Liver (tissue), 9 donors: Measurements from ENCODE around the gene GSTM1. TPM values are rescaled to one million over a fixed set of nuclear protein-coding genes. Genes with fewer than 3 reads are reported as not detected.

Source experiments
- DNase-seq: peaks from one replicate; pipeline ENCODE4 v3.0.0-alpha.2; 2017; ENCODE audit warnings: low spot score
- H3K27ac ChIP-seq, 2 donors: one replicate each; pipeline ENCODE4 v1.7.0; 2013; ENCODE audit warnings: inconsistent platforms in 2 of 2, low read length in 2 of 2, control low read depth in 1 of 2, low read depth in 1 of 2, mild to moderate bottlenecking in 1 of 2
- H3K27me3 ChIP-seq, 4 donors: one replicate each; pipeline versions ENCODE4 v1.6.1 to v1.7.0; 2013; ENCODE audit warnings: low read length in 3 of 4, inconsistent platforms in 1 of 4, mild to moderate bottlenecking in 1 of 4, moderate library complexity in 1 of 4; ENCODE audit not compliant: control insufficient read depth in 4 of 4, insufficient read depth in 4 of 4
- H3K36me3 ChIP-seq, 4 donors: one replicate each; pipeline versions ENCODE4 v1.6.1 to v1.7.0; 2013; ENCODE audit warnings: low read length in 3 of 4, mild to moderate bottlenecking in 3 of 4, low read depth in 1 of 4, moderate library complexity in 1 of 4; ENCODE audit not compliant: control insufficient read depth in 4 of 4, insufficient read depth in 3 of 4
- H3K4me1 ChIP-seq, 4 donors: one replicate each; pipeline versions ENCODE4 v1.6.1 to v1.7.0; 2013; ENCODE audit warnings: low read length in 3 of 4, mild to moderate bottlenecking in 3 of 4, moderate library complexity in 1 of 4; ENCODE audit not compliant: control insufficient read depth in 4 of 4, insufficient read depth in 4 of 4
- H3K4me3 ChIP-seq, 3 donors: one replicate each; pipeline versions ENCODE4 v1.6.1 to v1.7.0; 2013; ENCODE audit warnings: low read length in 3 of 3, control low read depth in 1 of 3, low read depth in 1 of 3, mild to moderate bottlenecking in 1 of 3
- H3K9ac ChIP-seq, 2 donors: one replicate each; pipeline ENCODE4 v1.7.0; 2013; ENCODE audit warnings: low read length in 2 of 2, mild to moderate bottlenecking in 2 of 2, moderate library complexity in 2 of 2, control low read depth in 1 of 2, low read depth in 1 of 2
- H3K9me3 ChIP-seq, 4 donors: one replicate each; pipeline versions ENCODE4 v1.6.1 to v1.7.0; 2013; ENCODE audit warnings: low read length in 3 of 4; ENCODE audit not compliant: control insufficient read depth in 4 of 4
- ATF3 ChIP-seq: IDR thresholded peaks from 2 replicates; pipeline ENCODE4 v1.6.1; 2016; ENCODE audit warnings: antibody characterized with exemption
- CTCF ChIP-seq: fragments of 150-350 bp; IDR thresholded peaks from 2 replicates; pipeline ENCODE4 v1.5.1; 2017; ENCODE audit warnings: improper control_type of control experiment, low read depth, low read length; ENCODE audit not compliant: missing input control
- EGR1 ChIP-seq, 2 donors: IDR thresholded peaks; 2 replicates each; pipeline ENCODE4 v1.6.1; 2016 to 2018; ENCODE audit warnings: antibody characterized with exemption in 2 of 2, low read depth in 2 of 2
- FOXA1 ChIP-seq: IDR thresholded peaks from 2 replicates; pipeline ENCODE4 v1.6.1; 2016; ENCODE audit warnings: antibody characterized with exemption
- FOXA2 ChIP-seq: IDR thresholded peaks from 2 replicates; pipeline ENCODE4 v1.6.1; 2016; ENCODE audit warnings: antibody characterized with exemption
- GABPA ChIP-seq, 2 donors: IDR thresholded peaks in 1 of 2; conservative IDR thresholded peaks in 1 of 2; 2 replicates each; pipeline ENCODE4 v1.6.1; 2016; ENCODE audit warnings: antibody characterized with exemption in 2 of 2, mild to moderate bottlenecking in 1 of 2, moderate library complexity in 1 of 2
- HNF4G ChIP-seq: IDR thresholded peaks from 2 replicates; pipeline ENCODE4 v1.6.1; 2016; ENCODE audit warnings: antibody characterized with exemption
- JUND ChIP-seq, 2 donors: IDR thresholded peaks; 2 replicates each; pipeline ENCODE4 v1.6.1; 2016; ENCODE audit warnings: antibody characterized with exemption in 2 of 2
- MAX ChIP-seq: IDR thresholded peaks from 2 replicates; pipeline ENCODE4 v1.6.1; 2016; ENCODE audit warnings: antibody characterized with exemption
- NR2F2 ChIP-seq: IDR thresholded peaks from 2 replicates; pipeline ENCODE4 v1.6.1; 2016; ENCODE audit warnings: antibody characterized with exemption
- RAD21 ChIP-seq, 2 donors: IDR thresholded peaks; 2 replicates each; pipeline ENCODE4 v1.6.1; 2016; ENCODE audit warnings: antibody characterized with exemption in 2 of 2, mild to moderate bottlenecking in 2 of 2
- RXRA ChIP-seq, 2 donors: IDR thresholded peaks; 2 replicates each; pipeline ENCODE4 v1.6.1; 2017 to 2018; ENCODE audit warnings: antibody characterized with exemption in 2 of 2, mild to moderate bottlenecking in 1 of 2
- SP1 ChIP-seq: IDR thresholded peaks from 2 replicates; pipeline ENCODE4 v1.6.1; 2018; ENCODE audit warnings: antibody characterized with exemption, mild to moderate bottlenecking
- TAF1 ChIP-seq: conservative IDR thresholded peaks from 2 replicates; pipeline ENCODE4 v1.6.1; 2016; ENCODE audit warnings: antibody characterized with exemption, mild to moderate bottlenecking
- YY1 ChIP-seq: IDR thresholded peaks from 2 replicates; pipeline ENCODE4 v1.6.1; 2016; ENCODE audit warnings: antibody characterized with exemption, mild to moderate bottlenecking
- ZBTB33 ChIP-seq: IDR thresholded peaks from 2 replicates; pipeline ENCODE4 v1.6.1; 2016; ENCODE audit warnings: antibody characterized with exemption
- WGBS: extraction: QIAGEN DNeasy Blood & Tissue Kit; methylation state at CpG from one replicate; pipeline ENCODE4 v1.1.7; 2013; 5-methylcytosine and 5-hydroxymethylcytosine counted together
- polyA plus RNA-seq, 2 donors: library from polyadenylated mRNA; stranded (reverse) in 1 of 2; unstranded in 1 of 2; fragments of 200-250 nt in 1 of 2; fragments of >200 nt in 1 of 2; fragmentation: Nextera tagmentation in 1 of 2; extraction: Ambion mirVana in 1 of 2; gene quantifications; one replicate each; pipeline versions ENCODE4 v1.2.1 to v1.2.3, GENCODE V29; 2013 to 2015
- total RNA-seq, 2 donors: library from RNA; depleted of rRNA; stranded (reverse); fragments of >200 nt; gene quantifications; one replicate each; pipeline ENCODE4 v1.2.3, GENCODE V29; 2014
- TF ChIP-seq, protein P1 (sequence below): IDR thresholded peaks from 2 replicates; pipeline ENCODE4 v1.6.1; 2016; ENCODE audit warnings: antibody characterized with exemption, mild to moderate bottlenecking
- donor health status: healthy.
- donor health status: healthy.
- donor health status: healthy.
- donor health status: healthy.
- donor health status: healthy.

The GSTM1 gene
- total and polyA plus RNA-seq, 4 donors: 14.7 to 341 (median 247) TPM

- no peak for DNase-seq
- Histone ChIP-seq H3K9me3 (no peaks in the 10 kb centered on the region), H3K36me3 (peaks cover 0 to 24% (median 8%) of the 10 kb centered on the region in 4 donors), H3K27ac (no peak overlapping the region), H3K9ac (no peak overlapping the region), H3K4me1 (peaks cover 6 to 21% (median 13%) of the 10 kb centered on the region in 4 donors), H3K27me3 (no peaks in the 10 kb centered on the region), H3K4me3 (no peak overlapping the region)
- TF ChIP-seq, protein P1, sequence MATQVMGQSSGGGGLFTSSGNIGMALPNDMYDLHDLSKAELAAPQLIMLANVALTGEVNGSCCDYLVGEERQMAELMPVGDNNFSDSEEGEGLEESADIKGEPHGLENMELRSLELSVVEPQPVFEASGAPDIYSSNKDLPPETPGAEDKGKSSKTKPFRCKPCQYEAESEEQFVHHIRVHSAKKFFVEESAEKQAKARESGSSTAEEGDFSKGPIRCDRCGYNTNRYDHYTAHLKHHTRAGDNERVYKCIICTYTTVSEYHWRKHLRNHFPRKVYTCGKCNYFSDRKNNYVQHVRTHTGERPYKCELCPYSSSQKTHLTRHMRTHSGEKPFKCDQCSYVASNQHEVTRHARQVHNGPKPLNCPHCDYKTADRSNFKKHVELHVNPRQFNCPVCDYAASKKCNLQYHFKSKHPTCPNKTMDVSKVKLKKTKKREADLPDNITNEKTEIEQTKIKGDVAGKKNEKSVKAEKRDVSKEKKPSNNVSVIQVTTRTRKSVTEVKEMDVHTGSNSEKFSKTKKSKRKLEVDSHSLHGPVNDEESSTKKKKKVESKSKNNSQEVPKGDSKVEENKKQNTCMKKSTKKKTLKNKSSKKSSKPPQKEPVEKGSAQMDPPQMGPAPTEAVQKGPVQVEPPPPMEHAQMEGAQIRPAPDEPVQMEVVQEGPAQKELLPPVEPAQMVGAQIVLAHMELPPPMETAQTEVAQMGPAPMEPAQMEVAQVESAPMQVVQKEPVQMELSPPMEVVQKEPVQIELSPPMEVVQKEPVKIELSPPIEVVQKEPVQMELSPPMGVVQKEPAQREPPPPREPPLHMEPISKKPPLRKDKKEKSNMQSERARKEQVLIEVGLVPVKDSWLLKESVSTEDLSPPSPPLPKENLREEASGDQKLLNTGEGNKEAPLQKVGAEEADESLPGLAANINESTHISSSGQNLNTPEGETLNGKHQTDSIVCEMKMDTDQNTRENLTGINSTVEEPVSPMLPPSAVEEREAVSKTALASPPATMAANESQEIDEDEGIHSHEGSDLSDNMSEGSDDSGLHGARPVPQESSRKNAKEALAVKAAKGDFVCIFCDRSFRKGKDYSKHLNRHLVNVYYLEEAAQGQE: no peak
- no peak for TF ChIP-seq FOXA2
- WGBS: 98% methylated on average over 4 of the region's 4 CpGs
These were observed 30.2 kb upstream of the GSTM1 start for GRCh38 chr1:109657395-109657794.

- Histone ChIP-seq H3K27me3 (no peaks in the 10 kb centered on the region), H3K9me3 (no peaks in the 10 kb centered on the region), H3K27ac (no peak overlapping the region), H3K4me1 (peaks cover 6 to 21% (median 13%) of the 10 kb centered on the region in 4 donors), H3K4me3 (no peak overlapping the region), H3K36me3 (peaks cover 0 to 24% (median 8%) of the 10 kb centered on the region in 4 donors), H3K9ac (no peak overlapping the region)
- TF ChIP-seq HNF4G: no peak
- TF ChIP-seq, protein P1: no peak
- TF ChIP-seq MAX: no peak
- TF ChIP-seq YY1: no peak
- no peak for TF ChIP-seq TAF1
- no peak for TF ChIP-seq GABPA (IDR thresholded peaks at IDR 0.05 in 1 of 2, conservative IDR thresholded peaks at IDR 0.05 in 1 of 2)
- TF ChIP-seq JUND (IDR thresholded peaks at IDR 0.05): no peak
- TF ChIP-seq RAD21 (IDR thresholded peaks at IDR 0.05): no peak
- no peak for TF ChIP-seq CTCF
- no peak for TF ChIP-seq FOXA1
- no peak for TF ChIP-seq RXRA (IDR thresholded peaks at IDR 0.05)
- TF ChIP-seq ATF3: no peak
- no peak for TF ChIP-seq EGR1 (IDR thresholded peaks at IDR 0.05; ENCODE audit: low read depth in 2 of 2)
- no peak for TF ChIP-seq SP1
- TF ChIP-seq ZBTB33: no peak
- no peak for TF ChIP-seq NR2F2
- no peak for TF ChIP-seq FOXA2
- no peak for DNase-seq
- WGBS: 82% methylated on average over 7 of the region's 7 CpGs
These were observed 29.6 kb upstream of the GSTM1 start for GRCh38 chr1:109657970-109658369.
